GM23248 (cell line): ENCODE results near the gene ATP9A. TPM values are rescaled to one million over a fixed set of nuclear protein-coding genes. Genes with fewer than 3 reads are reported as not detected.
"Not testable (repeated sequence)": the region's sequence is repeated elsewhere in the genome, so short reads cannot be mapped to it uniquely, and the experiment has no call there.

ENCODE experiments used
- DNase-seq: peaks from one replicate; pipeline ENCODE4 v3.0.0-alpha.2; 2015
- H2AFZ ChIP-seq: fragments of 200-600 bp; sonication (generic); 2 replicates; pipeline ENCODE4 v1.6.1; 2016; ENCODE audit warnings: antibody characterized with exemption
- H3F3A ChIP-seq: fragments of 200-600 bp; sonication (generic); 2 replicates; pipeline ENCODE4 v1.6.1; 2016; ENCODE audit warnings: mild to moderate bottlenecking, antibody characterized with exemption, mixed run types; ENCODE audit not compliant: insufficient read depth
- H3K27ac ChIP-seq: fragments of 200-600 bp; sonication (generic); 2 replicates; pipeline ENCODE4 v1.5.1; 2016; ENCODE audit warnings: mild to moderate bottlenecking
- H3K27me3 ChIP-seq: fragments of 200-600 bp; sonication (generic); replicated peaks from 2 replicates; pipeline ENCODE4 v1.6.1; 2016; ENCODE audit warnings: mild to moderate bottlenecking; ENCODE audit not compliant: insufficient read depth
- H3K36me3 ChIP-seq: fragments of 200-600 bp; sonication (generic); 2 replicates; pipeline ENCODE4 v1.6.1; 2016; ENCODE audit warnings: low read depth, mild to moderate bottlenecking
- H3K4me1 ChIP-seq: fragments of 200-600 bp; sonication (generic); 2 replicates; pipeline ENCODE4 v1.6.1; 2016; ENCODE audit warnings: mild to moderate bottlenecking; ENCODE audit not compliant: insufficient read depth
- H3K4me2 ChIP-seq: fragments of 200-600 bp; sonication (generic); one replicate; pipeline ENCODE4 v1.6.1; 2016; ENCODE audit warnings: mild to moderate bottlenecking; ENCODE audit not compliant: unreplicated experiment
- H3K4me3 ChIP-seq: fragments of 200-600 bp; sonication (generic); 2 replicates; pipeline ENCODE4 v1.5.1; 2016; ENCODE audit warnings: mild to moderate bottlenecking
- H3K79me2 ChIP-seq: fragments of 200-600 bp; sonication (generic); 2 replicates; pipeline ENCODE4 v1.6.1; 2016; ENCODE audit warnings: mild to moderate bottlenecking; ENCODE audit not compliant: insufficient read depth
- H3K9ac ChIP-seq: fragments of 200-600 bp; sonication (generic); 2 replicates; pipeline ENCODE4 v1.6.1; 2016; ENCODE audit warnings: mild to moderate bottlenecking
- H3K9me2 ChIP-seq: fragments of 200-600 bp; sonication (generic); 2 replicates; pipeline ENCODE4 v1.6.1; 2016; ENCODE audit warnings: mixed run types, mild to moderate bottlenecking, moderate library complexity; ENCODE audit not compliant: insufficient read depth
- H3K9me3 ChIP-seq: fragments of 200-600 bp; sonication (generic); one replicate; pipeline ENCODE4 v1.6.1; 2017; ENCODE audit warnings: low read depth
- H4K20me1 ChIP-seq: fragments of 200-600 bp; sonication (generic); 2 replicates; pipeline ENCODE4 v1.6.0; 2016; ENCODE audit not compliant: insufficient read depth
- EZH2 ChIP-seq: fragments of 200-600 bp; sonication (generic); IDR thresholded peaks from 2 replicates; pipeline ENCODE4 v1.6.1; 2018; ENCODE audit warnings: antibody characterized with exemption, mild to moderate bottlenecking; ENCODE audit not compliant: insufficient read depth, poor library complexity, severe bottlenecking
- EZH2phosphoT487 ChIP-seq: fragments of 200-600 bp; sonication (generic); IDR thresholded peaks from 2 replicates; pipeline ENCODE4 v1.6.1; 2018; ENCODE audit warnings: antibody characterized with exemption, moderate library complexity, mild to moderate bottlenecking, low read depth; ENCODE audit not compliant: insufficient read depth
- WGBS, 2 experiments: methylation state at CpG; one replicate each; pipeline ENCODE4 v1.1.6; 2015 to 2017; ENCODE audit warnings: low lambda C conversion rate in 2 of 2, low coverage in 1 of 2; ENCODE audit errors: missing lambda C conversion rate in 2 of 2; 5-methylcytosine and 5-hydroxymethylcytosine counted together
- in situ Hi-C: fragments of 300-500 bp; cut with MboI; formaldehyde crosslinking; loops from 2 replicates; pipeline ENCODE4 v1.15.0; 2020
- polyA plus RNA-seq: library from polyadenylated mRNA; unstranded; fragments of >200 nt; fragmentation: Nextera tagmentation; extraction: Ambion mirVana; gene quantifications from 2 replicates; pipeline ENCODE4 v1.2.1, GENCODE V29; 2016
- total RNA-seq: library from RNA; depleted of rRNA; stranded (reverse); fragments of >200 nt; shearing (Covaris generic); gene quantifications from 2 replicates; pipeline ENCODE4 v1.2.3, GENCODE V29; 2014

Gene ATP9A
- total and polyA plus RNA-seq, 2 experiments from 2014 or later = 6.9 to 15.9 TPM

- H3K79me2 ChIP-seq = no peaks in the 10 kb centered on the region
- no peaks in the 10 kb centered on the region for H3K27me3 ChIP-seq
- H3K36me3 ChIP-seq = no peaks in the 10 kb centered on the region
- TF ChIP-seq EZH2 (no peak), EZH2phosphoT487 (no peak)
- H3K9me2 ChIP-seq = no peaks in the 10 kb centered on the region
- no peaks in the 10 kb centered on the region for H3K9me3 ChIP-seq
- H3K4me3 ChIP-seq = no peak overlapping the region
- no peak for DNase-seq
- H3K4me2 ChIP-seq = no peak overlapping the region
- no peak overlapping the region for H3K9ac ChIP-seq
- no peaks in the 10 kb centered on the region for H3F3A ChIP-seq
- H3K27ac ChIP-seq = no peak overlapping the region
- 98 to 100% methylated on average over 3 of the region's 3 CpGs for WGBS, 2 experiments
- in situ Hi-C loops = no loop called here
- H2AFZ ChIP-seq = no peak overlapping the region
- H4K20me1 ChIP-seq = no peaks in the 10 kb centered on the region
- peaks cover 15% of the 10 kb centered on the region for H3K4me1 ChIP-seq
Observed at GRCh38 chr20:51691703-51692102, 76.5 kb downstream of the ATP9A start.

- in situ Hi-C loops = no loop called here
- WGBS, 2 experiments = 88 to 93% methylated on average over 19 of the region's 19 CpGs
- H3K4me2 ChIP-seq = no peak overlapping the region
Observed at GRCh38 chr20:51688600-51689244, 79.5 kb downstream of the ATP9A start.

GRCh38 chr20:51687630-51688029 lies 80.6 kb downstream of the ATP9A start:
- WGBS, 2 experiments = 96 to 100% methylated on average over 3 of the region's 3 CpGs

More at GRCh38 chr20:51688600-51689244, 79.5 kb downstream of the ATP9A start:
- Histone ChIP-seq H3K4me1 (no peaks in the 10 kb centered on the region), H3K9ac (no peak overlapping the region), H3K36me3 (no peaks in the 10 kb centered on the region), H3K9me3 (no peaks in the 10 kb centered on the region), H3K27ac (no peak overlapping the region), H3K9me2 (no peaks in the 10 kb centered on the region), H3K79me2 (no peaks in the 10 kb centered on the region), H4K20me1 (no peaks in the 10 kb centered on the region), H2AFZ (no peak overlapping the region), H3F3A (no peaks in the 10 kb centered on the region), H3K27me3 (no peaks in the 10 kb centered on the region), H3K4me3 (no peak overlapping the region)
- DNase-seq = no peak
- TF ChIP-seq EZH2phosphoT487 = no peak
- TF ChIP-seq EZH2 = no peak

GRCh38 chr20:51687108-51687507 lies 81.1 kb downstream of the ATP9A start:
- Histone ChIP-seq H3K4me2 (no peak overlapping the region), H3K36me3 (no peaks in the 10 kb centered on the region), H3K9ac (0 out of 2 replicates have a peak overlapping the region, but pooled peaks have one; percentile 3), H3K4me1 (no peaks in the 10 kb centered on the region), H3K9me3 (no peaks in the 10 kb centered on the region), H3K79me2 (no peaks in the 10 kb centered on the region), H3F3A (no peaks in the 10 kb centered on the region), H3K9me2 (no peaks in the 10 kb centered on the region), H3K27ac (0 out of 2 replicates have a peak overlapping the region, but pooled peaks have one; percentile 27), H3K4me3 (no peak overlapping the region), H3K27me3 (no peaks in the 10 kb centered on the region), H4K20me1 (no peaks in the 10 kb centered on the region), H2AFZ (no peak overlapping the region)
- TF ChIP-seq EZH2phosphoT487 (no peak), EZH2 (no peak)
- 67 to 69% methylated on average over 8 of the region's 8 CpGs for WGBS, 2 experiments
- peak; percentile 56 for DNase-seq
- in situ Hi-C loops = no loop called here

More at GRCh38 chr20:51687630-51688029, 80.6 kb downstream of the ATP9A start:
- Histone ChIP-seq H3K27me3 (no peaks in the 10 kb centered on the region), H3K9me3 (no peaks in the 10 kb centered on the region), H3K79me2 (no peaks in the 10 kb centered on the region), H3K4me3 (no peak overlapping the region), H3K4me1 (no peaks in the 10 kb centered on the region), H3K9ac (0 out of 2 replicates have a peak overlapping the region, but pooled peaks have one; percentile 3), H2AFZ (no peak overlapping the region), H3K36me3 (no peaks in the 10 kb centered on the region), H4K20me1 (no peaks in the 10 kb centered on the region), H3F3A (no peaks in the 10 kb centered on the region), H3K27ac (0 out of 2 replicates have a peak overlapping the region, but pooled peaks have one; percentile 27), H3K9me2 (no peaks in the 10 kb centered on the region), H3K4me2 (no peak overlapping the region)
- in situ Hi-C loops = no loop called here
- TF ChIP-seq EZH2 (no peak), EZH2phosphoT487 (no peak)
- no peak for DNase-seq

- H3K36me3 ChIP-seq, H2AFZ ChIP-seq, H3K9ac ChIP-seq, H3K27me3 ChIP-seq, H3K27ac ChIP-seq, H3F3A ChIP-seq, H3K9me3 ChIP-seq, DNase-seq, H3K9me2 ChIP-seq, H3K79me2 ChIP-seq, H4K20me1 ChIP-seq, H3K4me3 ChIP-seq, H3K4me2 ChIP-seq, H3K4me1 ChIP-seq, in situ Hi-C loops: not testable (repeated sequence)
- WGBS, 2 experiments = 70 to 86% methylated on average over 2 of the region's 2 CpGs
Observed at GRCh38 chr20:51685494-51685893, 82.7 kb downstream of the ATP9A start.
